ENCODE measurements around the gene XRCC6. TPM values are rescaled to one million over a fixed set of nuclear protein-coding genes. Genes with fewer than 3 reads are reported as not detected.
"Not testable (repeated sequence)": the region's sequence is repeated elsewhere in the genome, so short reads cannot be mapped to it uniquely, and the experiment has no call there.

XRCC6 gene
- total RNA-seq, 1 donor from 2014 or later: 158 TPM

- Histone ChIP-seq H3K27me3 (no peaks in the 10 kb centered on the region), H3K9me3 (no peaks in the 10 kb centered on the region), H3K27ac (no peak overlapping the region), H3K36me3 (peaks cover 0 to 20% of the 10 kb centered on the region in 2 donors), H3K4me3 (no peak overlapping the region), H3K4me1 (peaks cover 19% of the 10 kb centered on the region)
- no peak for DNase-seq (ENCODE audit: extremely low spot score in 2 of 2)
- no peak for TF ChIP-seq POLR2AphosphoS5 (IDR thresholded peaks at IDR 0.05; ENCODE audit: insufficient read depth in 1 of 2, low read depth in 1 of 2)
- TF ChIP-seq POLR2A (IDR thresholded peaks at IDR 0.05): no peak
- TF ChIP-seq, protein P1, sequence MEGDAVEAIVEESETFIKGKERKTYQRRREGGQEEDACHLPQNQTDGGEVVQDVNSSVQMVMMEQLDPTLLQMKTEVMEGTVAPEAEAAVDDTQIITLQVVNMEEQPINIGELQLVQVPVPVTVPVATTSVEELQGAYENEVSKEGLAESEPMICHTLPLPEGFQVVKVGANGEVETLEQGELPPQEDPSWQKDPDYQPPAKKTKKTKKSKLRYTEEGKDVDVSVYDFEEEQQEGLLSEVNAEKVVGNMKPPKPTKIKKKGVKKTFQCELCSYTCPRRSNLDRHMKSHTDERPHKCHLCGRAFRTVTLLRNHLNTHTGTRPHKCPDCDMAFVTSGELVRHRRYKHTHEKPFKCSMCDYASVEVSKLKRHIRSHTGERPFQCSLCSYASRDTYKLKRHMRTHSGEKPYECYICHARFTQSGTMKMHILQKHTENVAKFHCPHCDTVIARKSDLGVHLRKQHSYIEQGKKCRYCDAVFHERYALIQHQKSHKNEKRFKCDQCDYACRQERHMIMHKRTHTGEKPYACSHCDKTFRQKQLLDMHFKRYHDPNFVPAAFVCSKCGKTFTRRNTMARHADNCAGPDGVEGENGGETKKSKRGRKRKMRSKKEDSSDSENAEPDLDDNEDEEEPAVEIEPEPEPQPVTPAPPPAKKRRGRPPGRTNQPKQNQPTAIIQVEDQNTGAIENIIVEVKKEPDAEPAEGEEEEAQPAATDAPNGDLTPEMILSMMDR (IDR thresholded peaks at IDR 0.05): no peak
- intact Hi-C loops (cut with DNase I): no loop called here
Observed at GRCh38 chr22:41668971-41669911, 48.1 kb downstream of the XRCC6 start.

GRCh38 chr22:41672096-41672495, 51.0 kb downstream of the XRCC6 start:
- intact Hi-C loops (cut with DNase I); H3K27me3 ChIP-seq; H3K27ac ChIP-seq; DNase-seq (ENCODE audit: extremely low spot score in 2 of 2); H3K9me3 ChIP-seq; H3K4me3 ChIP-seq: not testable (repeated sequence)
- peaks cover 12% of the 10 kb centered on the region for H3K4me1 ChIP-seq
- H3K36me3 ChIP-seq: peaks cover 0 to 22% of the 10 kb centered on the region in 2 donors
- TF ChIP-seq POLR2AphosphoS5 (IDR thresholded peaks at IDR 0.05; ENCODE audit: insufficient read depth in 1 of 2, low read depth in 1 of 2): peak in 1 of 2 donors; percentile 26

GRCh38 chr22:41672780-41673509, 51.9 kb downstream of the XRCC6 start:
- Histone ChIP-seq H3K27me3 (no peaks in the 10 kb centered on the region), H3K4me1 (peaks cover 4% of the 10 kb centered on the region), H3K4me3 (no peak overlapping the region), H3K27ac (no peak overlapping the region), H3K9me3 (no peaks in the 10 kb centered on the region), H3K36me3 (peaks cover 0 to 30% of the 10 kb centered on the region in 2 donors)
- TF ChIP-seq POLR2AphosphoS5 (IDR thresholded peaks at IDR 0.05; ENCODE audit: insufficient read depth in 1 of 2, low read depth in 1 of 2) (no peak), POLR2A (IDR thresholded peaks at IDR 0.05) (no peak)
- TF ChIP-seq, protein P1 (IDR thresholded peaks at IDR 0.05): no peak
- intact Hi-C loops (cut with DNase I): no loop called here
- DNase-seq (ENCODE audit: extremely low spot score in 2 of 2): no peak

GRCh38 chr22:41674846-41675340, 53.8 kb downstream of the XRCC6 start:
- no peak overlapping the region for H3K27ac ChIP-seq
- TF ChIP-seq, protein P1 (IDR thresholded peaks at IDR 0.05): no peak
- TF ChIP-seq POLR2AphosphoS5 (IDR thresholded peaks at IDR 0.05; ENCODE audit: insufficient read depth in 1 of 2, low read depth in 1 of 2) (no peak), POLR2A (IDR thresholded peaks at IDR 0.05) (no peak)
- no peak for DNase-seq (ENCODE audit: extremely low spot score in 2 of 2)
- intact Hi-C loops (cut with DNase I): no loop called here
- peaks cover 0 to 48% of the 10 kb centered on the region in 2 donors for H3K36me3 ChIP-seq
- H3K9me3 ChIP-seq: no peaks in the 10 kb centered on the region
- H3K4me3 ChIP-seq: no peak overlapping the region
- H3K4me1 ChIP-seq: no peaks in the 10 kb centered on the region
- H3K27me3 ChIP-seq: no peaks in the 10 kb centered on the region

DNA sequence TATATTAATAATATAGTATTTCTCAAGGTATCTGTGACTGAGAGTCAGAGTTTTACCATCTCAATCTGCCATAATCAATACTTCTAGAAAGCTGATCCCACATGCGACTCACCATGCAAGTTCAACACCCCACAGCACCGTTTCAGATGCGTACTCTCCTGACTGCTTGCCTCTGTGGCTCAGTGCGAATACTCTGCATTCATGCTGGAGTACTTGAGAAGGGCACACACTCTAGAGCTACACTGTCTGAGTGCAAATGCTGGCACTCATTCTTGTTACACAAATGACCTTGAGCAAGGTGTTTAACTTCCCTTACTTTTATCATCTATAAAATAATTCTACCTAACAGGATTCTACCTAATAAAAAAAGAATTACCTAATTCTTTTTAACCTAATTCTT, 55.0 kb downstream of the XRCC6 start:
- no peak for DNase-seq (ENCODE audit: extremely low spot score in 2 of 2)
- H3K4me1 ChIP-seq: peaks cover 10% of the 10 kb centered on the region
- H3K27me3 ChIP-seq: no peaks in the 10 kb centered on the region
- H3K27ac ChIP-seq: no peak overlapping the region
- TF ChIP-seq POLR2A (IDR thresholded peaks at IDR 0.05) (no peak), POLR2AphosphoS5 (IDR thresholded peaks at IDR 0.05; ENCODE audit: insufficient read depth in 1 of 2, low read depth in 1 of 2) (no peak)
- TF ChIP-seq, protein P1 (IDR thresholded peaks at IDR 0.05): no peak
- H3K9me3 ChIP-seq: no peaks in the 10 kb centered on the region
- H3K4me3 ChIP-seq: no peak overlapping the region
- intact Hi-C loops (cut with DNase I): no loop called here
- peaks cover 0 to 57% of the 10 kb centered on the region in 2 donors for H3K36me3 ChIP-seq

All from vagina (tissue), 2 donors.